ENCODE data around the gene SLC38A8.
A peak's percentile ranks its signal among the peaks of the same experiment; 100 is the strongest.

SLC38A8 gene

GRCh38 chr16:84068783-84069462, 26.3 kb upstream of the SLC38A8 start:
- H3K27ac ChIP-seq, result no peak overlapping the region
- no peak for TF ChIP-seq CTCF (conservative IDR thresholded peaks at IDR 0.05)

GRCh38 chr16:84068041-84068440, 25.4 kb upstream of the SLC38A8 start:
- TF ChIP-seq CTCF (conservative IDR thresholded peaks at IDR 0.05), result no peak
- H3K27ac ChIP-seq, result no peak overlapping the region

GRCh38 chr16:84067640-84068039, 25.0 kb upstream of the SLC38A8 start:
- no peak overlapping the region for H3K27ac ChIP-seq
- TF ChIP-seq CTCF (conservative IDR thresholded peaks at IDR 0.05), result no peak

DNA sequence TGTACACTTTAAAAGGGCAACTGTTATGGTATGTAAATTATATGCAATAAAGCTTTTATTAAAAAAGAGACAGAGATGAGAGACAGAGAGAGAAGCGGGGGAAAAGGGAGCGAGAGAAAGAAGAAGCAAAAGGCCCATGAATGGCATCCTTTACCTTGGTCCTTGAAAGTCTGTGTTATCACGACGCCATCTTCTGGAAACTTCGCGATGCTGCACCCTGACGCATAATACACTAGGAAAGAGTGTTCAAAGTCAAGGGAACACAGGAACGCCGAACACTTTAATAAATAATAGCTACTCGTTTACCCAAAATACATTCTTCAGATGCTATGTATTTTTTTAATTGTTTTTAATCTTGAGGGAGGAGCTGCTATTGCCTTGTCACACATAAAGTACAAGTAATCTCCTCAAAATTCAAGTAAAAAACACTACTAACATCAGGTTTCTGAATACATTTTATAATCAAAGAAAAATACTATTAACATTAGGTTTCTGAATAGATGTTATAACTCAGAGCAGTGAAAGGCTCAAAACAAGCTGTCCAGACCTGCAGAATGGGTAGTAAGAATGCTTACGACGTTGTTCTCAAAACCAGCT, 23.0 kb upstream of the SLC38A8 start:
- no peak overlapping the region for H3K27ac ChIP-seq
- peak; percentile 78 for TF ChIP-seq CTCF (conservative IDR thresholded peaks at IDR 0.05)

DNA sequence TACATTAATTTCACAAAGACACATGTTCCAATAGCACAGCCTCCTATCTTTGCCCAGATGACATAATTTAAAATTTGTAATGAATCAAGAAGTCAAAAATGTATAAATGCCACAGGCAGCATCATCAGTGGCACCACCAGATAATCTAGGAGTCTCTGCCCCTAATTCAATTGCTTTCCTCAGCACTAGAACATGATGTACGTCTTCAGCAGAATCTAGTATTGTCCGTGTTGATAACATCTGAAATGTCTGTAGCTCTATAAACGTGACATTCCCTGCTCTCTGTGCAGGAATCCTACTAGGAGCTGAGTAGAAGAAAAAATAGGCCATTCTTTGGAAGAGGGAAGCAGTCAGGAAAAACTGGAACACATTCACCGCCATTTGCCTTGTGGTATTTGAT, 21.4 kb upstream of the SLC38A8 start:
- peak overlapping the region; percentile 28; the same call in 1 of the 2 replicates for H3K27ac ChIP-seq
- no peak for TF ChIP-seq CTCF (conservative IDR thresholded peaks at IDR 0.05)

DNA sequence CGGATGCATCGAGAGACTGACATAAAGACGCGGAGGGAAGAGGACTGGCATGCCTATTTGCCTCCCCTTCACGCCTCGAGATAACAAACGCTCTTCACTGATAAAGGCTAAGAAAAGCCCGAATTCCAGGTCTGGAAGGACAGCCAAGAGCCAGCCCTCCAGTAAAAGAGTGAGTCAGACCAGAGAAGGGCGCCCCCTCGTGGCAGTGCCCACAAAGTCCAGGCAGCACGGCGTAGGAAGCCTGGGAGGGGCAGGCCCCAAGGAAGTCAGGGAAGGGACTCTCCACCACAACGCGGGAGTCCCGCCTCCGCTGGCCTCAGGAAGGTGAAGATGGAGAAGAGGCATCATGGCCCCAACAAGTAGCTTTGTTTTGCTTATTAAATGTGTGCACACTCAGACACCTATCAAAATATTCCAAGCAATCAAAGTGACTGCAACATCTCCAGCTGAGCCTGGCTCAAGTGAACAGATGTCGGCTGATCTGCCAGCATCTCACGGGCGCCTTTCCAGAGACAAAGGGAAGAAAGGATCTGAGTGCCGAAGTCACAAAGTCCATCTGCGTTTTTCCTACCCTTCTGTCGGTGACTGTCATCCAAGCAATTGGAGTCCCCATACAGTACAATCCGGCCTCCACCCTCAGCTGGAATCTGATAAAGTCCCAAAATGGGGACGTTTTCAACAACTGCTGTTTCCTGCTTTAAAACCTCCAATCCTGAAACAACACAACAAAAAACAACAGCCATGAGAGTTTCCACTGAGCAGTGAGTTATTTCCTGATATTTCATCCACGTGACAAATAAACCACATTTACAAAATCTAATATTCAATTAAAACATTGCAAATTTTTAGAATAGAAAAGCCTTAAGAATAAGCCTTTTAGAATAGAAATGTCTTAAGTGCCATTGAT, 20.4 kb upstream of the SLC38A8 start:
- no peak overlapping the region for H3K27ac ChIP-seq
- TF ChIP-seq CTCF (conservative IDR thresholded peaks at IDR 0.05), result peak; percentile 81

DNA sequence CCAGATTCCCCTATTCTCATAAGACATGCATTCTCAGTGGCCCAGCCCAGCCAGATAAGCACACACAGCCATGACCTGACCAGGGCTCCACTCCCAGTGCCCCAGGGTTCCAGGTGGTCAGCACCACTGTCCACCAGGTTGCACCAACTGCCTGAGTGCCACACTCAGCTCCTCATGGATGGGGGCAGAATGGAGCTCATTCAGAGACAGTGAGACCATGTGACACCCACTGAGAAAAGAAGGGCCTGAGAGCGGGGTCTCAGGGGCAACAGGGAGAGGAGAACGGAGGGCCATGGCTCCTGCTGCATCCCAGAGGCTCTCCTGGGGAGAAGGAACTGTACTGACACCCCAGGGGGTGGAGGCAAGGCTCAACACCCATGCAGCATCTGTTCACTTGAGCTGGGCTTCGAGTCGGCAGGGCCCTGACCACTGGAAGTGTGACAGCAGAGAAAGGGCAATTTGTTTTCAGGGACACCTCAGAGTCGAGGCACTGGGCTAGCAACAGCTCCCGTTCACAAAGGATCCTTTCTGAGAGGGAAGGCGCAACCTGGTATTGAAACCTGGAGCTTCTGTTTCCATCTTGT, 18.7 kb upstream of the SLC38A8 start:
- TF ChIP-seq CTCF (conservative IDR thresholded peaks at IDR 0.05), result no peak
- no peak overlapping the region for H3K27ac ChIP-seq
